NCI-H524 treated with DMSO at 0.1 percent for 48 hours (cell line): ENCODE results near the gene INHA.

Experiments
- DNase-seq: peaks from one replicate; lab custom pipeline; 2025; lab: John Stamatoyannopoulos, UW

Gene INHA

GRCh38 chr2:219574484-219575311 is 2.6 kb downstream of the INHA start:
- DNase-seq = no peak

GRCh38 chr2:219575566-219576504 is 3.7 kb downstream of the INHA start:
- DNase-seq = no peak

- no peak for DNase-seq
Measured at GRCh38 chr2:219576505-219577388, 4.6 kb downstream of the INHA start.

GRCh38 chr2:219578811-219579613 is 6.9 kb downstream of the INHA start:
- no peak for DNase-seq

- DNase-seq = no peak
Measured at GRCh38 chr2:219581346-219581745, 9.2 kb downstream of the INHA start.

- DNase-seq = no peak
Measured at GRCh38 chr2:219591091-219591490, 19.0 kb downstream of the INHA start.

- DNase-seq = no peak
Measured at GRCh38 chr2:219592736-219593135, 20.6 kb downstream of the INHA start.

GRCh38 chr2:219593154-219593553 is 21.0 kb downstream of the INHA start:
- DNase-seq = no peak

GRCh38 chr2:219595256-219595655 is 23.1 kb downstream of the INHA start:
- DNase-seq = no peak

- no peak for DNase-seq
Measured at GRCh38 chr2:219596954-219597551, 24.9 kb downstream of the INHA start.

GRCh38 chr2:219597552-219598307 is 25.6 kb downstream of the INHA start, which contains the start of gene STK11IP:
STK11IP (plus strand) TSS chr2:219597857; CDS start chr2:219598120, 263 bp downstream.
- DNase-seq = peak; percentile 72

- DNase-seq = no peak
Measured at GRCh38 chr2:219598308-219599078, 26.4 kb downstream of the INHA start.

GRCh38 chr2:219603771-219604170 is 31.7 kb downstream of the INHA start:
- no peak for DNase-seq

- DNase-seq = no peak
Measured at GRCh38 chr2:219605607-219605954, 33.5 kb downstream of the INHA start.

- no peak for DNase-seq
Measured at GRCh38 chr2:219607931-219608330, 35.8 kb downstream of the INHA start.

- no peak for DNase-seq
Measured at GRCh38 chr2:219608399-219608964, 36.4 kb downstream of the INHA start.

GRCh38 chr2:219609149-219609750 is 37.1 kb downstream of the INHA start:
- no peak for DNase-seq

- DNase-seq = no peak
Measured at GRCh38 chr2:219611306-219611705, 39.2 kb downstream of the INHA start.
